ENCODE measurements around the gene IGF2R.

GRCh38 chr6:160129881-160130615, 161.2 kb downstream of the IGF2R start:
- TF ChIP-seq LCORL (IDR thresholded peaks at IDR 0.05) (no peak), LCORL (CRISPR knock-in tag; IDR thresholded peaks at IDR 0.05) (no peak), BCL3 (CRISPR knock-in tag; IDR thresholded peaks at IDR 0.05) (no peak), ZFP1 (CRISPR knock-in tag; IDR thresholded peaks at IDR 0.05) (no peak), ELK4 (CRISPR knock-in tag; IDR thresholded peaks at IDR 0.05; ENCODE audit: borderline replicate concordance) (no peak), PATZ1 (CRISPR knock-in tag; IDR thresholded peaks at IDR 0.05) (no peak), CTCF (CRISPR knock-in tag; IDR thresholded peaks at IDR 0.05) (no peak), POLR2AphosphoS5 (IDR thresholded peaks at IDR 0.05; ENCODE audit: low read depth, low read length) (no peak), FOXP4 (CRISPR knock-in tag; IDR thresholded peaks at IDR 0.05) (no peak), SIN3B (IDR thresholded peaks at IDR 0.05; ENCODE audit: low read length) (no peak), CAMTA2 (CRISPR knock-in tag; IDR thresholded peaks at IDR 0.05; ENCODE audit: borderline replicate concordance) (no peak), ZNF766 (CRISPR knock-in tag; IDR thresholded peaks at IDR 0.05; ENCODE audit: borderline replicate concordance) (no peak), ZFX (CRISPR knock-in tag; IDR thresholded peaks at IDR 0.05; ENCODE audit: low read depth) (no peak), POLR2A (IDR thresholded peaks at IDR 0.05; ENCODE audit: insufficient read depth in 1 of 2, low read depth in 2 of 2, low read length in 2 of 2) (no peak)

All from HepG2 (cell line).